H9 (cell line): Measurements from ENCODE around the gene CLDN18. TPM values are rescaled to one million over a fixed set of nuclear protein-coding genes. Genes with fewer than 3 reads are reported as not detected.

ENCODE experiments used
- DNase-seq: peaks from one replicate; pipeline ENCODE4 v3.0.0-alpha.2; 2017
- H2AFZ ChIP-seq: one replicate; pipeline ENCODE4 v1.6.1; 2013; ENCODE audit warnings: mild to moderate bottlenecking, low read length, control low read depth, moderate library complexity
- H2AK5ac ChIP-seq: 2 replicates; pipeline ENCODE4 v1.6.1; 2013; ENCODE audit warnings: low read length, control low read depth, mixed read lengths; ENCODE audit not compliant: insufficient read length
- H2BK120ac ChIP-seq: one replicate; pipeline ENCODE4 v1.6.1; 2013; ENCODE audit warnings: low read depth, mild to moderate bottlenecking, low read length, control low read depth, inconsistent platforms; ENCODE audit not compliant: poor library complexity, severe bottlenecking
- H2BK12ac ChIP-seq: 2 replicates; pipeline ENCODE4 v1.6.1; 2013; ENCODE audit warnings: low read length, control low read depth, mixed read lengths, low read depth; ENCODE audit not compliant: insufficient read length
- H2BK15ac ChIP-seq: 2 replicates; pipeline ENCODE4 v1.6.1; 2013; ENCODE audit warnings: low read depth, low read length, control low read depth
- H2BK20ac ChIP-seq: one replicate; pipeline ENCODE4 v1.6.1; 2013; ENCODE audit warnings: low read depth, mild to moderate bottlenecking, low read length, control low read depth, inconsistent platforms; ENCODE audit not compliant: poor library complexity, severe bottlenecking
- H2BK5ac ChIP-seq: 2 replicates; pipeline ENCODE4 v1.6.1; 2013; ENCODE audit warnings: low read length, control low read depth, mixed read lengths; ENCODE audit not compliant: insufficient read length
- H3K14ac ChIP-seq: 2 replicates; pipeline ENCODE4 v1.6.1; 2013; ENCODE audit warnings: low read length, control low read depth; ENCODE audit not compliant: insufficient read depth
- H3K18ac ChIP-seq: 2 replicates; pipeline ENCODE4 v1.6.1; 2013; ENCODE audit warnings: low read depth, mild to moderate bottlenecking, mixed read lengths, low read length, control low read depth; ENCODE audit not compliant: insufficient read length
- H3K23ac ChIP-seq: 2 replicates; pipeline ENCODE4 v1.6.1; 2013; ENCODE audit warnings: low read length, control low read depth, mixed read lengths, low read depth; ENCODE audit not compliant: insufficient read length
- H3K23me2 ChIP-seq: 2 replicates; pipeline ENCODE4 v1.6.1; 2013; ENCODE audit warnings: low read depth, mild to moderate bottlenecking, mixed read lengths, low read length, control low read depth; ENCODE audit not compliant: insufficient read length, poor library complexity, severe bottlenecking
- H3K27ac ChIP-seq: 2 replicates; pipeline ENCODE4 v1.5.1; 2013; ENCODE audit warnings: low read length, control low read depth, mixed read lengths, low read depth; ENCODE audit not compliant: insufficient read length
- H3K27me3 ChIP-seq: 2 replicates; pipeline ENCODE4 v1.6.1; 2013; ENCODE audit warnings: low read length, control low read depth, inconsistent platforms; ENCODE audit not compliant: insufficient read depth
- H3K4ac ChIP-seq: 2 replicates; pipeline ENCODE4 v1.6.1; 2013; ENCODE audit warnings: low read depth, mild to moderate bottlenecking, control low read depth, inconsistent platforms, low read length, moderate library complexity
- H3K4me1 ChIP-seq: 2 replicates; pipeline ENCODE4 v1.6.1; 2013; ENCODE audit warnings: low read length, control low read depth, inconsistent platforms; ENCODE audit not compliant: insufficient read depth
- H3K4me2 ChIP-seq: 2 replicates; pipeline ENCODE4 v1.6.1; 2013; ENCODE audit warnings: low read length, control low read depth, mixed read lengths; ENCODE audit not compliant: insufficient read length, insufficient read depth
- H3K56ac ChIP-seq: 2 replicates; pipeline ENCODE4 v1.6.1; 2013; ENCODE audit warnings: low read depth, mild to moderate bottlenecking, mixed read lengths, low read length, control low read depth; ENCODE audit not compliant: insufficient read length
- H3K79me1 ChIP-seq: 2 replicates; pipeline ENCODE4 v1.6.1; 2013; ENCODE audit warnings: low read depth, mild to moderate bottlenecking, moderate library complexity, low read length, control low read depth, inconsistent platforms; ENCODE audit not compliant: insufficient read depth, poor library complexity, severe bottlenecking
- H3K79me2 ChIP-seq: 2 replicates; pipeline ENCODE4 v1.6.1; 2013; ENCODE audit warnings: low read length, control low read depth, inconsistent platforms; ENCODE audit not compliant: insufficient read depth
- H3K9ac ChIP-seq: 2 replicates; pipeline ENCODE4 v1.6.1; 2013; ENCODE audit warnings: low read length, control low read depth, mixed read lengths; ENCODE audit not compliant: insufficient read length; ENCODE audit errors: extremely low read depth
- H3K9me3 ChIP-seq: one replicate; pipeline ENCODE4 v1.6.1; 2013; ENCODE audit warnings: low read depth, low read length, inconsistent platforms; ENCODE audit not compliant: control insufficient read depth
- H3T11ph ChIP-seq: one replicate; pipeline ENCODE4 v1.6.1; 2013; ENCODE audit warnings: mild to moderate bottlenecking, low read length, control low read depth, inconsistent platforms
- H4K20me1 ChIP-seq: one replicate; pipeline ENCODE4 v1.6.1; 2013; ENCODE audit not compliant: control insufficient read depth, insufficient read length, insufficient read depth
- H4K5ac ChIP-seq: 2 replicates; pipeline ENCODE4 v1.6.1; 2013; ENCODE audit warnings: low read depth, mild to moderate bottlenecking, mixed read lengths, low read length, control low read depth; ENCODE audit not compliant: insufficient read length
- H4K8ac ChIP-seq: replicated peaks from 2 replicates; pipeline ENCODE4 v1.6.1; 2013; ENCODE audit warnings: low read length, control low read depth, mixed read lengths, low read depth; ENCODE audit not compliant: insufficient read length
- H4K91ac ChIP-seq: 2 replicates; pipeline ENCODE4 v1.6.1; 2013; ENCODE audit warnings: low read depth, mild to moderate bottlenecking, moderate library complexity, mixed read lengths, low read length, control low read depth; ENCODE audit not compliant: insufficient read length
- H3K27ac Mint-ChIP-seq, 3 experiments: 2 replicates in 2 of 3; 3 replicates in 1 of 3; pipeline ENCODE4 v1.8.0; 2020 to 2021; ENCODE audit warnings: mixed read lengths in 3 of 3, mild to moderate bottlenecking in 1 of 3, moderate library complexity in 1 of 3
- H3K27me3 Mint-ChIP-seq: 2 replicates; pipeline ENCODE4 v1.8.0; 2021; ENCODE audit warnings: low read depth, mild to moderate bottlenecking, moderate library complexity, mixed read lengths
- H3K36me3 Mint-ChIP-seq, 3 experiments: 2 replicates in 2 of 3; 3 replicates in 1 of 3; pipeline ENCODE4 v1.8.0; 2020 to 2021; ENCODE audit warnings: low read depth in 3 of 3, mixed read lengths in 3 of 3; ENCODE audit not compliant: insufficient read depth in 1 of 3
- H3K4me1 Mint-ChIP-seq, 2 experiments: 2 replicates each; pipeline ENCODE4 v1.8.0; 2020; ENCODE audit warnings: mixed read lengths in 2 of 2
- H3K4me3 Mint-ChIP-seq, 2 experiments: 2 replicates in 1 of 2; 3 replicates in 1 of 2; pipeline ENCODE4 v1.8.0; 2020 to 2021; ENCODE audit warnings: mild to moderate bottlenecking in 2 of 2, mixed read lengths in 2 of 2, moderate library complexity in 1 of 2
- H3K9me3 Mint-ChIP-seq, 2 experiments: 2 replicates in 1 of 2; 3 replicates in 1 of 2; pipeline ENCODE4 v1.8.0; 2020; ENCODE audit warnings: mild to moderate bottlenecking in 2 of 2, mixed read lengths in 2 of 2, moderate library complexity in 1 of 2
- CTCF ChIP-seq: fragments of 200-600 bp; sonication (generic); conservative IDR thresholded peaks from 3 replicates; pipeline ENCODE4 v1.8.0; 2021; ENCODE audit warnings: antibody characterized with exemption, mild to moderate bottlenecking
- WGBS: extraction: QIAGEN DNeasy Blood & Tissue Kit; methylation state at CpG from one replicate; pipeline ENCODE4 v1.1.7; 2013; ENCODE audit warnings: missing lambda C conversion rate, low lambda C conversion rate, mixed read lengths; ENCODE audit not compliant: insufficient read length; ENCODE audit errors: extremely low coverage; 5-methylcytosine and 5-hydroxymethylcytosine counted together
- total RNA-seq: library from RNA; stranded (reverse); gene quantifications from 2 replicates; pipeline ENCODE4 v1.2.1, GENCODE V29; 2021

Gene CLDN18
- total RNA-seq, 1 experiment from 2014 or later = not detected

- Histone ChIP-seq H2AK5ac (no peak overlapping the region), H2BK15ac (no peak overlapping the region), H3K56ac (no peak overlapping the region), H4K20me1 (no peaks in the 10 kb centered on the region), H3K4ac (no peak overlapping the region), H3T11ph (no peak overlapping the region), H3K27me3 (no peaks in the 10 kb centered on the region), H3K27ac (no peak overlapping the region), H2BK5ac (no peak overlapping the region), H3K9me3 (no peaks in the 10 kb centered on the region), H3K14ac (no peak overlapping the region), H3K18ac (no peak overlapping the region), H4K8ac (no peak overlapping the region), H2BK20ac (no peak overlapping the region), H3K4me2 (no peak overlapping the region), H3K9ac (no peak overlapping the region), H3K23me2 (no peaks in the 10 kb centered on the region), H2BK12ac (no peak overlapping the region), H2AFZ (no peak overlapping the region), H2BK120ac (no peak overlapping the region), H3K4me1 (no peaks in the 10 kb centered on the region), H4K5ac (no peak overlapping the region), H3K23ac (no peak overlapping the region), H3K79me1 (no peaks in the 10 kb centered on the region), H4K91ac (no peak overlapping the region), H3K79me2 (no peaks in the 10 kb centered on the region)
- no peaks in the 10 kb centered on the region for H3K27me3 Mint-ChIP-seq
- no peak overlapping the region for H3K4me3 Mint-ChIP-seq
- WGBS = no CpG with 5 or more reads among the region's 2 CpGs
- H3K27ac Mint-ChIP-seq = no peak overlapping the region
- no peak for TF ChIP-seq CTCF
- peaks cover 9 to 15% of the 10 kb centered on the region in 2 experiments for H3K4me1 Mint-ChIP-seq
- peaks cover 28 to 47% (median 45%) of the 10 kb centered on the region in 3 experiments for H3K36me3 Mint-ChIP-seq
- H3K9me3 Mint-ChIP-seq = no peaks in the 10 kb centered on the region
- no peak for DNase-seq
Measured at GRCh38 chr3:138065949-138066348, 56.0 kb downstream of the CLDN18 start.
